Melanocyte of skin (primary cell): Measurements from ENCODE around the gene ACSM2B. TPM values are rescaled to one million over a fixed set of nuclear protein-coding genes. Genes with fewer than 3 reads are reported as not detected.

Experiments used
- small RNA-seq, 2 donors: library from RNA; depleted of rRNA; stranded (forward); fragments of <200 nt; gene quantifications; one replicate each; pipeline ENCODE3, GENCODE V24; 2012
- total RNA-seq, 2 donors: library from RNA; depleted of rRNA; stranded (reverse); fragments of >200 nt; gene quantifications; 2 replicates each; pipeline ENCODE4 v1.2.3, GENCODE V29; 2012

ACSM2B gene
- not detected for total RNA-seq

GRCh38 chr16:20576145-20576544 lies at the start of gene ACSM2B:
Gene ACSM2B, minus strand, starts transcription at chr16:20576367. Its CDS starts 11,522 bp downstream, at chr16:20564845.

Small RNA genes lying within 50 kb of the gene (small RNA-seq; reads per million reads assigned to genes)
- gene AC141273.3, result 0 reads per million in 2 donors

Other genes starting within 250 kb of the ACSM2B start
- gene GP2, start 248.9 kb downstream of the ACSM2B start, total RNA-seq, result under 1 TPM in 1 of 2 donors, not detected in 1; under 0.01 TPM
- gene UMOD, start 223.7 kb downstream of the ACSM2B start, total RNA-seq, result not detected
- gene PDILT, start 171.6 kb downstream of the ACSM2B start, total RNA-seq, result not detected
- gene ACSM5, start 166.8 kb downstream of the ACSM2B start, total RNA-seq, result under 1 TPM in 1 of 2 donors, not detected in 1; 0.34 TPM
- not detected for gene ACSM2A, start 124.8 kb downstream of the ACSM2B start, total RNA-seq
- gene ACSM1, start 121.3 kb upstream of the ACSM2B start, total RNA-seq, result not detected
- gene THUMPD1, start 165.5 kb upstream of the ACSM2B start, total RNA-seq, result 10 to 100 TPM; 52.0 to 84.6 TPM
- gene ACSM3, start 187.6 kb upstream of the ACSM2B start, total RNA-seq, result 1 to 10 TPM in 1 of 2 donors, under 1 TPM in 1; 0.34 to 2.0 TPM
- gene ERI2, start 230.1 kb upstream of the ACSM2B start, total RNA-seq, result 10 to 100 TPM; 25.0 to 29.3 TPM
- 1 to 10 TPM; 4.7 to 7.6 TPM for gene REXO5, start 230.2 kb upstream of the ACSM2B start, total RNA-seq